Left colon (tissue), 2 donors: ENCODE data around the gene TRIM50. TPM values are rescaled to one million over a fixed set of nuclear protein-coding genes. Genes with fewer than 3 reads are reported as not detected.
"Not testable (repeated sequence)": the region's sequence is repeated elsewhere in the genome, so short reads cannot be mapped to it uniquely, and the experiment has no call there.

Experiments
- ATAC-seq: fragments of 200-7000 bp; cut with Tn5 transposase; one replicate; pipeline ENCODE4 v1.9.1; 2020; ENCODE audit warnings: mild to moderate bottlenecking, moderate library complexity
- DNase-seq, 2 donors: peaks; one replicate each; pipeline ENCODE4 v3.0.0-alpha.2; 2020
- intact Hi-C, 2 donors: fragments of 100-400 bp; cut with DNase I in 1 of 2; cut with micrococcal nuclease in 1 of 2; formaldehyde crosslinking; loops; one replicate each; pipeline versions ENCODE4 v1.11.2 to v1.14.0; 2022; cut with DNase I, micrococcal nuclease
- total RNA-seq, 2 donors: library from RNA; stranded (reverse); fragmentation: NEBNext Ultra II Directional; extraction: Animal tissue kit (Norgen Biotek cat#: 25700); gene quantifications; one replicate each; pipeline ENCODE4 v1.2.1, GENCODE V29; 2021
- donor health status: DM: no; HTN: no; CAD: no.
- donor health status: DM: yes; HTN: yes; CAD: no.

Gene TRIM50
- total RNA-seq, 2 donors from 2014 or later, result 0.28 TPM; not detected in 1

DNA sequence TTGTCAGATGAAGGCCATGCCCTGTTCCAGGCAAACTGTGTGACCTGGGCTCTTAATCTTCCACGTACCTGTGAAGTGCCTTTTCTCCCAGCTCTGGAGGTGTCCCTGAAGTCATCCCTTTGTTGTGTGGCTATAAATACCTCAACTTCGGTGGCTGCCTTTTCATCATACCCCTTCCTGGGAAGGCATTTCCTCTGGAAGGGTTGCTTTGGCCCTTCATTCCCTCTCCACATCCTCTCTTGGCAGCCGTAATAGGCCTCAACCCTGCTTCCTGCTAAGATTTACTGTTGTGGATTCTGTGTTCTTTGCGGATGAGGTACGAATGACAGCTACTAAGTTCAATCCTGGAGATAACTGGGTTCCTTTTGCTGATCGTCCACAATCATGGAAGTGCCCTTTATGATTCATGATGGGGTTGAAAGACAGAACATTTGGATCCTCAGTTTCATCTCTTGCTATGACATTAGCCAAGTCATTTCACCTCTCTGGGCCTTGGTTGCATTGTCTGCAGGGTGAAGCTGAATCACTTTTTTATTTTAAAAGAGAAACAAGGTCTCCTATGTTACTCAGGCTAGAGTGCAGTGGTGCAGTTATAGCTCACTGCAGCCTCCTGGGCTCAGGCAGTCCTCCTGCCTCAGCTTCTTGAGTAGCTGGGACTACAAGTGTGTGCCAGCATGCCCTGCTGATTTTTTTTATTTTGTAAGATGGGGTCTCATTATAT lies 23.7 kb upstream of the TRIM50 start:
- ATAC-seq, result no peak
- intact Hi-C loops, result no loop called here

DNA sequence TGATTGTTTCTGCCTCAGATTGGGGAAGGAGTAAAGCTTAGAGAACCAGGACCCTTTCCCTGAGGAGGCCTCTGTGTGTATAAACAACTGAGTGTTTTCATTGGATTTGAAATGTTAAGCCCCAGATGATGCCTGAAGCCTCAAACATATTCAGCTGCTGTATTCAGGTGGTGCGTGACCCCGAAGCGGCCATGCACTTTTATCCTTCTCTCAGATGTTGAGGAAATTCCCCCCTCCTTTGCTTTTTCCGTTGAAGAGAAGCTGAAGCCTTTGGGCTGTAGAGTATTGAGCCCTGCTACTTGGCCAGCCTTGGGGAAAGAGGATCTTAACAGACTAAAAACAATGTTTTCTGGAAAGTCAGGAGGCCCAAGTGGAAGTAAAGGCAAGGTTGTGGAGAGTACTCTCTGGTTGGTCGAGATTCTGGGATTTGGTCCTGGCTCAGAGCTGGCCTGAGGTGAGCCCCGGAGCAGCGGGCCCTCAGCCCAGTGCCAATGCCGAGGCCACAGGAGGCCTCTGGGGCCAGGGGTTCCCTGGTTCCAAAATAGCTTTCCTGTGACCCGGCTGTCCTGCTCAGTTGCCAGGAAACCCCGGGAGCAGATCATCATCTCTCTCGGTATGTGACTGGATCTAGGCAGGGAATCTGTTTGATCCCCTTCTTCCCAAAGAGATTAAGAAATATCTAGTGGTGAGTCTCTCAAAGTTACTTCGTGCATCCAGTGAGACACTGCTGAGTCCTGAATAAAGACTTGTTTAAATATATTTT lies 22.6 kb upstream of the TRIM50 start:
- DNase-seq (no peak), ATAC-seq (no peak)
- intact Hi-C loops, result no loop called here

More for the DNA sequence above, 23.7 kb upstream of the TRIM50 start:
- DNase-seq, result no peak

DNA sequence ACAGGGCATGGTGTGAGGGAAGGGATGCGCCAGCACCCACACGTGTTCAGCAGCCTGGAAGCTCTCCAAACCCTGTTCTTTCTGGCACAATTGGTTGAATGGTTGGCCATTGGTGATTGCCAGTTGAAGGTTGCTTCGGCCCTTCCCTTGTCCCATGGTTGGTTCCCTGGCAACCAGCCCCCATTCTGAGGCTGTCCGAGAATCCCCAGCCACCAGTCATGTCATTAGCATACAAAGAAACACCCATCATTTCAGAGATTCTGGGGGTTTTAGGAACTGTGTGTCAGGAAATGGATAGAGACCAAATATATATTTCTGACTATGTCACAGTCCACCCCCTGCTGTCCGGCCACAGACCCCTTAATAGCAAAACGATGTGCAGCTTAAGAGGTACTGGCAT lies 21.9 kb upstream of the TRIM50 start:
- intact Hi-C loops, result no loop called here
- no peak for ATAC-seq
- DNase-seq, result no peak

DNA sequence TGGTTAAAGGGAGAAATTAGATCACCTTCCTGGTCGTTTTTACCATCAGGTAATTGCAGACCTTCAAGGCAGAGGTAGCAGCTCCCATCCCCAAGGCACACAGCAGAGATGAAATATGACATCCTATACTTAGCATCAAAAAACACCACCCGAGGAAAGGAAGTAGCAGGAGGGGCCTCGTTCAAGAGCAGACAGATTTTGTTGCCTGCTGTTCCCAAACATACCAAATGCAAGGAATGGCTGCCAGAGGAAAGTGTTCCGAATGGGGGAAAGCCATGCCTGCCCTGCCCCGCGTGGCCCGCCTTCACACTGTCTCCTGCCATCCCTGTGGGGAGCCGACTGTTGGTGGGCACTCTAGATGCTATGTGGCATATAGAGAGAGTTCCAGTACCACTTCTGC lies 18.1 kb upstream of the TRIM50 start:
- intact Hi-C loops, result no loop called here
- no peak for DNase-seq
- ATAC-seq, result no peak

DNA sequence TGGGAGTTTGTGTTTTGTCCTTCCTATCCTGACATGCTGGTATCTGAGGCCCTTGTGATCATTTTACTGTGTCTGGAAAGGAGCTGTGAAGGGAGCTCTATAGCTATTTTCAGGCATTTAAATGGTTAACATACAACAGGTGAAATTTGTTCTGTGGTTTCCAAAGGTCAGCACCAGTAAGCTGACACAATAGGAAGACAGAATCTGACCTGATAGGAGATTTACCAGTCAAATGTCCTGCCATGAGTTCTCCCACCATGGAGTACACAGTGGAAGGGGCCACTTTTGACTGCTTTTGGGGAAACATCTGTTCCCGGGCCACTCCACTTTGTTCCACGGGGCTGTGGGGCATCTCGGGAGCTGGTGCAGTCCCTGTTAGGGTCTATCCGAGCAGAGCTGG lies 17.7 kb upstream of the TRIM50 start:
- ATAC-seq (no peak), DNase-seq (no peak)
- intact Hi-C loops, result no loop called here

DNA sequence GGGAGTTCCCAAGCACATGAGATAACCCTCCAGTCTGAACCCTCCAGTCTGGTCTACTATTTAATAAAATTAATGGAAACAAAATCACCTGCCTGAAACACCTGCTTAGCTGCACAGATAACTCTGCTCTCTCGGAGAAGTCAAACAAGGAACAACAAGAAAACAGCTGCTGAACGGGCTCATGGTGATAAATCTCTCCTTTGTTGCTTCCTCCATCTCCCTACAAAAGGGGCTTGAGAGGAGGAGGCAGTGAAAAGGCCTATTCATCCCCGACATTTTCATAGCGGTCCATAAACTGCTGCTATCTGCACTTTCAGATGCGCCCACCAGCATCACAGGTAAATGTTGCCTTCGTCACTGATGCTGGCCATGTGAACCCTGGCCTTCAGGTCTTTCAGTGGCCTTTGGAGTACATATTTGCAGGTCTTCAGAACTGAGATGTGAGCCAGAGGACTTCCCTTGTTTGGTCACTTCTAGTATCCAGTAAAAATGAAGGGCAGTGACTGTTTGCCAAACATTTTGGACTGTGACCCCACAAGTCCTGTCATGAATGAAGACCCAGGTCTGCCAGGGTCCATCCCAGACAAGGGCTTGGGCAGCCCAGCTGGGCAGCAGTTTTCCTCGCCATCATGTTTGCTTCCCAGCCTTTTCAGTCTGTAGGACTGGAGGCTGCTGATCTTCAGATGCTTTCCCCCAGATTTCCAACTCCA lies 15.9 kb upstream of the TRIM50 start:
- ATAC-seq (no peak), DNase-seq (no peak)
- intact Hi-C loops, result no loop called here

DNA sequence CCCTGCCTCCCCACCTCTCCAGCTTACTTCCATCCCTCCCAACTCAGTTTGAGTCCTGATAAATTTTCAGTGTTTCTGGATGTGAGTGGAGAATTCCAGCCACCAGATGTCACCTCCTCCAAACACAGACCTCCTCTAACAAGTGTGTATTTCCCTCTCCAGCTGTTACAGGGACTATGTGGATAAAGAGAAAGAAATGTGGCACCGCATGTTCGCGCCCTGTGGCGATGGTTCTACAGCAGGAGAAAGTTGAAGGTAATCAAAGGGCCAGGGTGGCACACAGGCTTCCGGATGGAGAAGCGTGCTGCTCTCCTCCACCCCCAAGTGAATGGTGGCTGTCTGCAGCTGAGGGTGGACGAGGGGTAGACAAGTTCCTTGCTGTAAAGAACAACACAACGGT lies 14.8 kb upstream of the TRIM50 start:
- intact Hi-C loops, result no loop called here
- ATAC-seq (peak; percentile 53), DNase-seq (no peak)

DNA sequence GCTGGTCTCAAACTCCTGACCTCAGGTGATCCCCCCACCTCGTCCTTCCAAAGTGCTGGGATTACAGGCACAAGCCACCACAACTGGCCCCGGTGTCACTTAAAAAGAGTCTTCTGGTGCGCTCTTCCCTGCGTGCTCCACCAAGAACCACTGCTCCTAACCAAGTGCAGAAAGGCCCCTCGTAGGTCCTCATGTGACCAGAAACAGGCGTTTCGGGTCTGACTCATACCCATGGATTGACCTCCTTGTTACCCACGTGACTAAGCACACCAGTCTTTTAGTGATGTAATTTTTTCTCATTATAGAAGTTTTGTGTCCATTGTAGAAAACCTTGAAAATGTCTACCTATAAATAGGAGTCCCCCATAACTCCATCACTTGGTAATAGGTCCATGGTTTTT lies 14.0 kb upstream of the TRIM50 start:
- DNase-seq, result no peak
- ATAC-seq, result no peak
- intact Hi-C loops, result no loop called here

DNA sequence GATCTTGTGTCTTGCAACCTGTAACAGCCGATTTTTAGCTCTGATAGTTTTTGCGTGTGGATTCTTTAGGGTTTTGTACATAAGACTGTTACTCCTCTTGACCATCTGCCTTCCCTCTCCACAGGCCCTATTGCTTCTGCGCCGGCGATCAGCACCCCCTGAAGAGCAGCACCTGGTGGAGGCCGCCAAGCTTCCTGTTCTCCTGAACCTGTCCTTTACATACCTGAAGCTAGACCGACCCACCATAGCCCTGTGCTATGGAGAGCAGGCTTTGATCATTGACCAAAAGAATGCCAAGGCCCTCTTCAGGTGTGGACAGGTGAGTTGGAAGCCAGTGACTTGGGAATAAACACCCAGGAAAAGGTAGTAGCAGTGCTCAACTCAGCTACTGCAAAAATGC lies 12.6 kb upstream of the TRIM50 start:
- ATAC-seq (no peak), DNase-seq (no peak)
- intact Hi-C loops, result no loop called here

DNA sequence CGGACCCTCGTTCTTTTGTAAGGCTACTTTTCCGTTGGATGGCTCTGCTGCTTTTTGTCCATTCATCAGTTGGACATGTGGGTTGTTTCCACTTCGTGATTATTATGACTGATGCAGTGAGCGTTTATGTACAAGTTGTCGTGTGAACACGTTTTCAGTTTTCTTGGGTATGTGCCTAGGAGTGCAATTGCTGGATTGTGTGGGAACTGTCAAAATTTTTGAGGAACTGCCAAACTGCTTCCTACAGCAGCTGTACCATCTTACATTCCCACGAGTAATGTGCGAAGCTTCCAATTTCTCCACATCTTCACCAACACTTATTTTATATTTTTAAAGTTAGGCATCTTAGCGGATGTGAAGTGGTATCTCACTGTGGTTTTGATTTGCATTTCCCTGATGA lies 10.4 kb upstream of the TRIM50 start:
- ATAC-seq (no peak), DNase-seq (no peak)
- intact Hi-C loops, result no loop called here

DNA sequence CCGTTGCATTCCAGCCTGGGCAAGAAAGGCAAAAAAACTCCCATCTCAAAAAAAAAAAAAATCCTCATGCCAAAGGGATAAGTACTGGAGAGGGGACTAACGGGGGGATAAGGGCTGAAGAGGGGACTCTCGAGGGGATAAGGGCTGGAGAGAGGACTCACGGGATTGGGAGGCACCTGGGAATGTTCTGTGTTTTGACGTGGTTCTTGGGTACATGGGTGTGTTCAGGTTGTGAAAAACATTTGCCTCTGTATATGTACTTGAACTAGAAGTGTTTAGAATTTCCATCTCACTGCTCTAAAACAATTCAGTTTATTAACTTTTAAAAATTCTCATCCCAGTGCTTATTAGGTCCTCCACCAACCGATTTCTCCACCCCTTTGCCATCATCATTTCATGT lies 4.6 kb upstream of the TRIM50 start:
- DNase-seq, result no peak
- no peak for ATAC-seq
- intact Hi-C loops, result no loop called here

DNA sequence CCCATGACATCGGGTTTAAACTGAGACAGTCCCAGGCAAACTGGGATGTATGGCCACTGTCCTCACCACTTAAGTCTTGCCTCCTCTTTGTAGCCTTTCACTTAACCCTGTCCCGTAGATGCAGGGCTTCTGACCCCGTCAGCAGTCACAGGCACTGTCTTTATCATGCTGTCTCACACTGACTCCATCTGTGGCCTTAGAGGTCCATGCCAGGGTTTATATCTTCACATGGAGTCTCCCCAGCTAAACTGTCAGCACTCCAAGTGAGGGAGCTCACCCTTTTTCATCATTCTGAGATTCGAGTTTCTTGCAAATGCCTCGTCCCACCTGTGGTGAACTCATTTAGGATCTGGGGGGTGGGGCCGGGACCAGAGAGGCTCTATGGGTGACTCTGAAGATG lies 2.9 kb upstream of the TRIM50 start:
- ATAC-seq, result no peak
- no peak for DNase-seq
- intact Hi-C loops, result no loop called here

DNA sequence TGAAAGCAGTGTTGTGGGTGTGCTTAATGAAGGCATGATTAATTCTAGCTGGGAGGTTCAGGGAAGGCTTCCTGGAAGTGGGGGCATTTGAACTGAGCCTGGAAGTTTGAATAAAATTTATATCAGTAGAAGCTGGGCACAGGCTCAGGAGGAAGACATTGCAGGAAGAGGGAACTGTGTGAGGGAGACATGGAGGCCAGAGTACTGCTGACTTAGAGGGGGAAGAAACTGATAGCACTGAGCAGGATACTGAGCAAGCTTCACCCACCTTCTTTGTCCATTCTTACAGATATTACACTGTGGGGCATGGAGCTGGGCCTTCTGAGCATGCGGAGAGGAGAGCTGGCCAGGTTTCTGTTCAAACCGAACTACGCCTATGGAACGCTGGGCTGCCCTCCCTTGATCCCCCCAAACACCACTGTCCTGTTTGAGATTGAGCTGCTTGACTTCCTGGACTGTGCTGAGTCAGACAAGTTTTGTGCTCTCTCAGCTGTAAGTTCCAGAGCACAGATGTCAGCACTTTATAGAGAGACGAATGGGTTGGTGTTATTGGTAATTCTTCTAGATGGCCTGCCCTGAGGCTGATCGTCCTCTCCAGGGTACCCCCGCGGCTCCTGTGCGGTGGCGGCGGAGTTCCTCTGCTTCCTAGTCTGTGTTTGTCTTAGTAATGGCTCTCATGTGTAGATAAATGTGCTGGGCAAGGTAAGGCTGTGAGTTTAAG lies 2.1 kb upstream of the TRIM50 start:
- ATAC-seq, result no peak
- intact Hi-C loops, result no loop called here
- DNase-seq, result no peak

DNA sequence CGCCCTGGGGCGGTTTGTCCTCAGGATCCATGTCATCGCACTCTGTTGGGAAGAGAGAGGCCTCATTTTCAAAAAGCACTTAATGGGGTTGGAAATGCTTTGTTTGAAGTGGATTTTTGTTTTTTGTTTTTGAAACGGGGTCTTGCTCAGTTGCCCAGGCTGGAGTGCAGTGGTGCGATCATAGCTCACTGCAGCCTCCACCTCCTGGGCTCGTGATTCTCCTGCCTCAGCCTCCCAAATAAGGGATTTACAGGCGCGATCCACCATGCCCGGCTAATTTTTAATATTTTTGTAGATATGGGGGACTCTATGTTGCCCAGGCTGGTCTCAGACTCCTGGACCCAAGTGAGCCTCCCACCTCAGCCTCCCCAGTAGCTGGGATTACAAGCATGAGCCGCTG lies 814 bp upstream of the TRIM50 start:
- no peak for ATAC-seq
- intact Hi-C loops, result no loop called here
- DNase-seq, result no peak

DNA sequence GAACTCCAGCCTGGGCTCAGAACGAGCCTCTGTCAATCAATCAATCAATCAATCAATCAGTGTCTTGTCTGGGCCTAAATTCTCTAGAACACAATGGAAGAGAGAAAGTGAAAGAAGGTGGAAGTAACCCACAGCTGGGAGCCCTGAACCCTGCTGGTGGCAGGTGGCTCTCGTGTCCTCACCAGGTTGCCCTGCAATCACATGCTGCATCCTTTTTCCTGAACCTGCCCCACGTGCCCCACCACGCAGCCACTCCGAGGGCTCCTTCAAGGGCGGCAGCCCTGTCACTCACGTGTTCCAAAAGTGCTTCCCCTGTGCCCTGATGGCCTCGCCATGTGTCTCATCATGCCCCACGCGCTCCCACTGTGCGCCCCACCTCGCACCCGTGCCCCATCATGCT lies 433 bp downstream of the TRIM50 start:
- DNase-seq, ATAC-seq, intact Hi-C loops: not testable (repeated sequence)

DNA sequence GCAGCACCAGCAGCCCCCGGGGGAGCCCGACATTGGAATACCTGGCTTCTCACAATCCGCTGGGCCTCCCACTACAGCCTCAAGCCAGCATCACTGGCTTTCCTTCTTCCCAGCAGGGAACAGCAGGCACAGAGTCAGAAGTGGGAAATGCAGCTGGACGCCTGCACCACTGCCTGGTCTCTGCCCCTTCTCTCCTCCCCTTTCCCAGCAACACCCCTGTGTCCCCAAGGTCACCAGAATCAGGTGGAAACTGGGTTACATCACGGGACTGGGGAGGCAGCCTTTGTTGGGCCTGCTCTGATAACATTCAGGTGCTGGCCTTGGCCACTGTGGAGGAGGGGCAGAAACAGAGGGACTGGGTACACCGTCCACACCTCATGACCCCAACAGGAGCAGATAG lies 2.5 kb downstream of the TRIM50 start:
- ATAC-seq, DNase-seq, intact Hi-C loops: not testable (repeated sequence)

DNA sequence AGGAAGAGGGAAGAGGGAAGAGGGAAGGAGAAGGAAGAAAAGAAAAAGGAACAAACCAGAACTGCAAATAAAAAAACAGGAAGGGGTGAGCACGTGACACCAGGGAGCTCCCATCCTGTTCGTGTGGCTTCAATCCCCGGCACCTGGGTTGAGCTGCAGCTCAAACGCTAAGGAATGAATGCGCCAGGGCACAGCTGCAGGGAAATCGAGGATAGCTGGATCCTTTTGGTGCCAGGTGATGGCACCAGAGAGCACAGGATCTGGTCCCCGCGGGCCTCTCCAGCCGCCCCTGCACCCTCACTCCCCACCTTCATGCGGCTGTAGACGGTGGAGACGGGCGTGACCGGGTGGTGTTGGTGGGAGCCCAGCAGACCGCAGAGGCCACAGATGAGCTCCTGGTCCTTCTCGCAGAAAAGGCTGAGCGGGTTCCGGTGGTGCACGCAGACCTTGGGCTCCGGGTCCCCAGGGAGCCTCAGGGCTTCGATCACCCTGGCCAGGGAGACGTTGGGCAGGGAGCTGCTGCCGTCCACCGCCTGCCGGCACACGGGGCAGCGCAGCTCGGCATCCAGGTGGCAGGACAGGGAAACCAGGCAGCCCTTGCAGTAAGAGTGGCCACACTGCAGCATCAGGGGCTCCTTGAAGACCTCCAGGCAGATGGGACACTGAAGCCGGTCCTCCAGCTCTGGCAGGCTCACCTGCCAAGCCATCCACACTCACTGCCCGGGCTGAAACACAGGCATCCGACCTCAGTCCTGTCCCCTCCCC lies 3.6 kb downstream of the TRIM50 start:
- ATAC-seq (peak; percentile 83), DNase-seq (peak; percentile 37 to 57)
- intact Hi-C loops, result loop anchor here in 1 of 2 donors (5.0 kb wide), 1 partner anchor 128 kb away; no protein-coding TSS in a partner anchor

DNA sequence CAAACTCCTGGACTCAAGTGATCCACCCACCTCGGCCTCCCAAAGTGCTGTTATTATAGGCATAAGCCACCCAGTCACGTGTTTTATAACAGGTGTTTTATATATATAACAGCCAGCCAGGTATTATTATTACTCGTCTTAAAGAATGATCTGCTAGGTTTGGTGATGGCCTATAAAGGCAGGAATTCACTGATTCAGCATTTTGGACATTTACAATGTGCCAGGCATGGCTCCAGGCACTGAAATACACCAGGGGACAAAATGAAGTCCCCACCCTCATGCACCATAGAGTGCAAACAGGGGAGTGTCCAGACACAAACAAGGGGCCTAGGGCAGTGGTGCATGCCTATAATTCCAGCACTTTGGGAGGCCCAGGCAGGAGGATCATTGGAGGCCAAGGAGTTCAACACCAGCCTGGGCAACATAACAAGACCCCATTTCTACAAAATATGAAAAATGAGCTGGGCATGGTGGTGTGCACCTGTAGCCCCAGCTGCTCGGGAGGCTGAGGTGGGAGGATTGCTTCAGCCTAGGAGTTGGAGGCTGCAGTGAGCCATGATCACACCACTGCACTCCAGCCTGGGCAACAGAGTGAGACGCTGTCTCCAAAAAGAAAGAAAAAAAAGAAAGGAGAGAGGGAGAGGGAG lies 4.3 kb downstream of the TRIM50 start:
- DNase-seq, result not testable (repeated sequence)
- intact Hi-C loops, result loop anchor here in 1 of 2 donors (5.0 kb wide), 1 partner anchor 129 kb away; no protein-coding TSS in a partner anchor
- peak; percentile 20 for ATAC-seq
